NT2/D1 (cell line): ENCODE results near the gene CCDC38.

Experiments
- SUZ12 ChIP-seq: IDR thresholded peaks from 2 replicates; pipeline ENCODE4 v1.6.1; 2011; ENCODE audit not compliant: insufficient read length, insufficient read depth; ENCODE audit errors: extremely low read depth
- YY1 ChIP-seq: IDR thresholded peaks from 2 replicates; pipeline ENCODE4 v1.6.1; 2011; ENCODE audit not compliant: insufficient read length, insufficient read depth
- ZNF274 ChIP-seq: IDR thresholded peaks from 2 replicates; pipeline ENCODE4 v1.6.1; 2011; ENCODE audit warnings: mild to moderate bottlenecking, low read depth, low read length

DNA sequence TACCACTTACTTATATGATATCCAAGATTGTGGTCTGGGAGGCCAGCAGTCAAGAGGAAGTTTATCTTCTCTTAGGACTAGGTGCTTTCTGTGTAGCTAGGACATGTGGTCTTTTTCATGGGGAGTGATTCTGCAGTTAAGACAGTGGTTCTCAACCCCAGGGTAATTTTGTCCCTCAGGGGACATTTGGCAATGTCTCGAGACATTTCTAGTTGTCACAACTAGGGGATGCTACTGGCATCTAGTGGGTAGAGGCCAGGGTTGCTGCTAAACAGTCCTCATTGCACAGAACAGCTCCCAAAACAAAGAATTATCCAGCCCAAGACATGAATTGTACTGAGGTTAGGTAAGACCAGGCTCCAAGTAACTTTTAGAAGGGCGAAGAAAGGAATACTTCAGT lies 20.7 kb upstream of the CCDC38 start:
- TF ChIP-seq SUZ12 (no peak), YY1 (no peak), ZNF274 (no peak)
